HepG2 (cell line): ENCODE data around the gene RTKN2. TPM values are rescaled to one million over a fixed set of nuclear protein-coding genes. Genes with fewer than 3 reads are reported as not detected.

Source experiments
- ATAC-seq: fragments of 200-7000 bp; cut with Tn5 transposase; 3 replicates; pipeline ENCODE4 v1.9.1; 2020; ENCODE audit warnings: mild to moderate bottlenecking, moderate library complexity
- BruUV-seq: library from RNA; stranded (reverse); fragments of 400-500 nt; replicated peaks from 2 replicates; lab custom pipeline; 2021; lab: Mats Ljungman, UMichigan
- CTCF ChIA-PET: fragments of 300-600 bp; formaldehyde crosslinking; extraction: SDS; loops from one replicate; lab custom pipeline; 2021; ENCODE audit warnings: low total read pairs, inconsistent platforms, low intra/inter-chr PET ratio; lab: Yijun Ruan, JAX
- POLR2A ChIA-PET: fragments of 350-600 bp; sonication (Branson Sonifier 250); formaldehyde crosslinking; loops from one replicate; lab custom pipeline; 2020; ENCODE audit warnings: antibody characterized with exemption, inconsistent platforms; lab: Yijun Ruan, JAX
- DNase-seq: peaks from one replicate; pipeline ENCODE4 v3.0.0-alpha.2; 2015; ENCODE audit warnings: low spot score
- FAIRE-seq: peaks from 3 replicates; lab custom pipeline; 2011; peaks lifted over from hg19 to GRCh38; lab: Jason Lieb, UNC
- H2AFZ ChIP-seq: one replicate; pipeline ENCODE4 v1.6.1; 2011; ENCODE audit warnings: low read length, inconsistent platforms
- H3K27ac ChIP-seq: fragments of 300-600 bp; 3 replicates; pipeline ENCODE4 v1.8.0; 2011; ENCODE audit warnings: mixed run types, mild to moderate bottlenecking, mixed read lengths, low read length, inconsistent platforms; ENCODE audit not compliant: insufficient read depth; ENCODE audit errors: extremely low read length
- H3K27me3 ChIP-seq, 2 experiments: fragments of 200-600 bp in 1 of 2; 2 replicates in 1 of 2; 3 replicates in 1 of 2; pipeline versions ENCODE4 v1.6.0 to v1.8.0; 2011; ENCODE audit warnings: low read length in 2 of 2, mild to moderate bottlenecking in 2 of 2, moderate library complexity in 2 of 2, inconsistent platforms in 1 of 2; ENCODE audit not compliant: insufficient read depth in 2 of 2, control insufficient read depth in 1 of 2
- H3K36me3 ChIP-seq, 2 experiments: fragments of 200-600 bp in 1 of 2; replicated peaks in 1 of 2; 2 replicates in 1 of 2; 3 replicates in 1 of 2; pipeline versions ENCODE4 v1.5.1 to v1.8.0; 2011; ENCODE audit warnings: low read length in 2 of 2, inconsistent platforms in 1 of 2; ENCODE audit not compliant: insufficient read depth in 2 of 2, control insufficient read depth in 1 of 2
- H3K4me1 ChIP-seq: 2 replicates; pipeline ENCODE4 v1.5.1; 2012; ENCODE audit warnings: low read length, inconsistent platforms; ENCODE audit not compliant: insufficient read depth
- H3K4me2 ChIP-seq: 2 replicates; pipeline ENCODE4 v1.6.0; 2011; ENCODE audit warnings: low read depth, low read length, inconsistent platforms
- H3K4me3 ChIP-seq, 3 experiments: fragments of 200-600 bp in 1 of 3; sonication (generic), shearing (Covaris generic) in 1 of 3; replicated peaks in 1 of 3; 2 replicates each; pipeline ENCODE4 v1.5.1; 2011 to 2016; ENCODE audit warnings: low read length in 3 of 3, inconsistent platforms in 2 of 3, low read depth in 2 of 3, mild to moderate bottlenecking in 2 of 3, control low read depth in 1 of 3, mixed read lengths in 1 of 3; ENCODE audit not compliant: insufficient read depth in 1 of 3
- H3K79me2 ChIP-seq: one replicate; pipeline ENCODE4 v1.6.1; 2011; ENCODE audit warnings: low read length, inconsistent platforms; ENCODE audit not compliant: insufficient read depth
- H3K9ac ChIP-seq: 2 replicates; pipeline ENCODE4 v1.6.0; 2011; ENCODE audit warnings: mild to moderate bottlenecking, low read depth, low read length, inconsistent platforms; ENCODE audit not compliant: insufficient read depth
- H3K9me3 ChIP-seq: 2 replicates; pipeline ENCODE4 v1.5.1; 2012; ENCODE audit warnings: mild to moderate bottlenecking, low read length
- H4K20me1 ChIP-seq: 2 replicates; pipeline ENCODE4 v1.6.0; 2011; ENCODE audit warnings: inconsistent platforms, mild to moderate bottlenecking, low read length, moderate library complexity; ENCODE audit not compliant: insufficient read depth
- RBAK ChIP-seq: sonication (generic); formaldehyde crosslinking; IDR thresholded peaks from 2 replicates; pipeline ENCODE4 v1.5.1; 2020; ENCODE audit warnings: mild to moderate bottlenecking, missing genetic modification reagents
- STAG1 ChIP-seq: sonication (generic); formaldehyde crosslinking; IDR thresholded peaks from 2 replicates; pipeline ENCODE4 v1.4.0; 2020; ENCODE audit warnings: missing genetic modification reagents
- ZNF282 ChIP-seq: fragments of 450-650 bp; IDR thresholded peaks from 2 replicates; pipeline ENCODE4 v1.6.1; 2018; ENCODE audit not compliant: partially characterized antibody
- ZNF83 ChIP-seq: sonication (generic); formaldehyde crosslinking; IDR thresholded peaks from 2 replicates; pipeline ENCODE4 v1.4.0; 2020; ENCODE audit warnings: missing genetic modification reagents, mild to moderate bottlenecking, borderline replicate concordance
- WGBS: methylation state at CpG from one replicate; pipeline ENCODE4 v1.1.6; 2017; ENCODE audit warnings: low lambda C conversion rate; 5-methylcytosine and 5-hydroxymethylcytosine counted together
- in situ Hi-C: cut with HindIII; loops from 2 replicates; pipeline ENCODE4 v1.10.0; 2017; ENCODE audit warnings: low pct_unique_long_range_greater_than_20kb; ENCODE audit not compliant: extremely low pct_ligation_motif_present
- intact Hi-C: fragments of 100-400 bp; cut with micrococcal nuclease; formaldehyde crosslinking; loops from one replicate; pipeline ENCODE4 v1.10.0; 2022; ENCODE audit not compliant: unreplicated experiment
- polyA plus RNA-seq, 8 experiments: library from polyadenylated mRNA; depleted of rRNA in 3 of 8; stranded (reverse) in 7 of 8; unstranded in 1 of 8; fragments of >200 nt; fragmentation: Illumina TruSeq in 4 of 8; extraction: Trizol in 4 of 8; gene quantifications; 2 replicates each; pipeline versions ENCODE4 v1.2.1 to v1.2.3, GENCODE V29; 2011 to 2016; ENCODE audit warnings: low read depth in 4 of 8, missing spikeins in 1 of 8, mixed read lengths in 1 of 8; ENCODE audit not compliant: insufficient read depth in 1 of 8
- total RNA-seq, 5 experiments: library from RNA; depleted of rRNA; stranded (reverse); fragments of >200 nt; fragmentation: Illumina TruSeq; extraction: Trizol; gene quantifications; 2 replicates each; pipeline ENCODE4 v1.2.3, GENCODE V29; 2016; ENCODE audit warnings: low read depth in 1 of 5
- TF ChIP-seq, protein P1 (sequence below): IDR thresholded peaks from 2 replicates; pipeline ENCODE4 v1.6.1; 2012; ENCODE audit warnings: low read depth, low read length, improper control_type of control experiment
- TF ChIP-seq, protein P2 (sequence below): sonication (generic); formaldehyde crosslinking; IDR thresholded peaks from 2 replicates; pipeline ENCODE4 v1.4.0; 2020; ENCODE audit warnings: mild to moderate bottlenecking, missing genetic modification reagents
- TF ChIP-seq, protein P3 (sequence below): sonication (generic); formaldehyde crosslinking; IDR thresholded peaks from 2 replicates; pipeline ENCODE4 v1.4.0; 2020; ENCODE audit warnings: mild to moderate bottlenecking, missing genetic modification reagents
- TF ChIP-seq, protein P4 (sequence below): sonication (generic); formaldehyde crosslinking; IDR thresholded peaks from 2 replicates; pipeline ENCODE4 v1.5.1; 2020; ENCODE audit warnings: mild to moderate bottlenecking, missing genetic modification reagents, moderate library complexity

The RTKN2 gene
- total and polyA plus RNA-seq, 2 of the 13 experiments (the other 11 are each of a cell fraction or from before 2014, with no cell fraction given), result 2.2 to 7.0 TPM

DNA sequence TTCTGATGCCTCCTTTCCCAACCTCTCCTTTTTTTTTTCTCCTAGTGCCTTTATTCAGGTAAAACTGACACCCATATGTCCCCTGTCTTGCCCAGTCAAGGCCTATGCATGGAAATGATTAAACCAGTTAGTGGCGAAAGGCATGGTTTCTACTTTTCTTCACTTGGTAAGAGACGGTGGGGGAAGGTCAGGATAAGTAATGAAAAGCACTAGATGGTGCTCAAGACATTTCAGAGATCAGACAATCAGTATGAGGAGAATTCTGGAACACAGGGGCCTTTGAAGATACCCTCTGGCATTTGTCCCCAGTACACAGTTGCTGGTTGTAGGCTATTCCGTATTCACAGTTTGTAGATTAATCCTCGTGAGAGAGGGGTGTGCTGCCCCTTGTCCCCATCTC is 121.2 kb downstream of the RTKN2 start (continued):
- TF ChIP-seq, protein P1, sequence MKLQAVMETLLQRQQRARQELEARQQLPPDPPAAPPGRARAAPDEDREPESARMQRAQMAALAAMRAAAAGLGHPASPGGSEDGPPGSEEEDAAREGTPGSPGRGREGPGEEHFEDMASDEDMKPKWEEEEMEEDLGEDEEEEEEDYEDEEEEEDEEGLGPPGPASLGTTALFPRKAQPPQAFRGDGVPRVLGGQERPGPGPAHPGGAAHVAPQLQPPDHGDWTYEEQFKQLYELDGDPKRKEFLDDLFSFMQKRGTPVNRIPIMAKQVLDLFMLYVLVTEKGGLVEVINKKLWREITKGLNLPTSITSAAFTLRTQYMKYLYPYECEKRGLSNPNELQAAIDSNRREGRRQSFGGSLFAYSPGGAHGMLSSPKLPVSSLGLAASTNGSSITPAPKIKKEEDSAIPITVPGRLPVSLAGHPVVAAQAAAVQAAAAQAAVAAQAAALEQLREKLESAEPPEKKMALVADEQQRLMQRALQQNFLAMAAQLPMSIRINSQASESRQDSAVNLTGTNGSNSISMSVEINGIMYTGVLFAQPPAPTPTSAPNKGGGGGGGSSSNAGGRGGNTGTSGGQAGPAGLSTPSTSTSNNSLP, result no peak
- no peak for TF ChIP-seq ZNF83 (CRISPR knock-in tag)
- no peak for TF ChIP-seq ZNF282
- TF ChIP-seq, protein P2, sequence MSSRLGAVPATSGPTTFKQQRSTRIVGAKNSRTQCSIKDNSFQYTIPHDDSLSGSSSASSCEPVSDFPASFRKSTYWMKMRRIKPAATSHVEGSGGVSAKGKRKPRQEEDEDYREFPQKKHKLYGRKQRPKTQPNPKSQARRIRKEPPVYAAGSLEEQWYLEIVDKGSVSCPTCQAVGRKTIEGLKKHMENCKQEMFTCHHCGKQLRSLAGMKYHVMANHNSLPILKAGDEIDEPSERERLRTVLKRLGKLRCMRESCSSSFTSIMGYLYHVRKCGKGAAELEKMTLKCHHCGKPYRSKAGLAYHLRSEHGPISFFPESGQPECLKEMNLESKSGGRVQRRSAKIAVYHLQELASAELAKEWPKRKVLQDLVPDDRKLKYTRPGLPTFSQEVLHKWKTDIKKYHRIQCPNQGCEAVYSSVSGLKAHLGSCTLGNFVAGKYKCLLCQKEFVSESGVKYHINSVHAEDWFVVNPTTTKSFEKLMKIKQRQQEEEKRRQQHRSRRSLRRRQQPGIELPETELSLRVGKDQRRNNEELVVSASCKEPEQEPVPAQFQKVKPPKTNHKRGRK (CRISPR knock-in tag), result no peak
- TF ChIP-seq, protein P3, sequence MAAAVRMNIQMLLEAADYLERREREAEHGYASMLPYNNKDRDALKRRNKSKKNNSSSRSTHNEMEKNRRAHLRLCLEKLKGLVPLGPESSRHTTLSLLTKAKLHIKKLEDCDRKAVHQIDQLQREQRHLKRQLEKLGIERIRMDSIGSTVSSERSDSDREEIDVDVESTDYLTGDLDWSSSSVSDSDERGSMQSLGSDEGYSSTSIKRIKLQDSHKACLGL (CRISPR knock-in tag), result no peak
- no peak for TF ChIP-seq RBAK (CRISPR knock-in tag)

DNA sequence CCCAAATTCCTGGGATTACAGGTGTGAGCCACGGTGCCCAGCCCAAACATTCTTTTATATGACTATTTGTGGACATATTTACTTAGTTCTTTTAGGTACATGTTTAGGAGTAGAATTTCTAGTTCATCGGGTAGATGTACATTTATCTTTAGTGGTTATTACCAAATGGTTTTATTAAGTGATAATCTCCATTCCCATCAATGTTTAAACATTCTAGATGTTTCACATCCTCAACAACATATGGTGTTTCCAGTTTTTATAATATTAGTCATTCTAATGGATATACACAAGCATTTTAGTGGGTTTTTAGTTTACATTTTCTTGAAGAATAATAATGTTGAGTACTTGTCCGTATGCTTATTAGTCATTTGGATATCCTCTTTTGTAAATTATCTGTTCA is 131.7 kb downstream of the RTKN2 start:
- in situ Hi-C loops, result no loop called here
- intact Hi-C loops, result no loop called here
- H3K4me2 ChIP-seq, result no peak overlapping the region
- no TSS peak for BruUV-seq
- ATAC-seq (no peak), DNase-seq (no peak), FAIRE-seq (no peak)
- ChIA-PET CTCF (no interaction called here), POLR2A (interaction anchor here (0.6 kb wide), 1 partner anchor 42 kb away, joined by 3 read pairs; no protein-coding TSS in a partner anchor)
- no peak overlapping the region for H3K4me3 ChIP-seq
- H3K9me3 ChIP-seq, result no peaks in the 10 kb centered on the region
- H2AFZ ChIP-seq, result no peak overlapping the region
- H3K4me1 ChIP-seq, result no peaks in the 10 kb centered on the region
- no peaks in the 10 kb centered on the region; a peak in 1 of 5 replicates for H3K27me3 ChIP-seq
- H3K27ac ChIP-seq, result no peak overlapping the region
- 63% methylated on average over 3 of the region's 3 CpGs for WGBS
- no peaks in the 10 kb centered on the region for H3K79me2 ChIP-seq
- H3K36me3 ChIP-seq, result no peaks in the 10 kb centered on the region
- H4K20me1 ChIP-seq, result no peaks in the 10 kb centered on the region
- no peak for TF ChIP-seq STAG1 (CRISPR knock-in tag)
- TF ChIP-seq, protein P4, sequence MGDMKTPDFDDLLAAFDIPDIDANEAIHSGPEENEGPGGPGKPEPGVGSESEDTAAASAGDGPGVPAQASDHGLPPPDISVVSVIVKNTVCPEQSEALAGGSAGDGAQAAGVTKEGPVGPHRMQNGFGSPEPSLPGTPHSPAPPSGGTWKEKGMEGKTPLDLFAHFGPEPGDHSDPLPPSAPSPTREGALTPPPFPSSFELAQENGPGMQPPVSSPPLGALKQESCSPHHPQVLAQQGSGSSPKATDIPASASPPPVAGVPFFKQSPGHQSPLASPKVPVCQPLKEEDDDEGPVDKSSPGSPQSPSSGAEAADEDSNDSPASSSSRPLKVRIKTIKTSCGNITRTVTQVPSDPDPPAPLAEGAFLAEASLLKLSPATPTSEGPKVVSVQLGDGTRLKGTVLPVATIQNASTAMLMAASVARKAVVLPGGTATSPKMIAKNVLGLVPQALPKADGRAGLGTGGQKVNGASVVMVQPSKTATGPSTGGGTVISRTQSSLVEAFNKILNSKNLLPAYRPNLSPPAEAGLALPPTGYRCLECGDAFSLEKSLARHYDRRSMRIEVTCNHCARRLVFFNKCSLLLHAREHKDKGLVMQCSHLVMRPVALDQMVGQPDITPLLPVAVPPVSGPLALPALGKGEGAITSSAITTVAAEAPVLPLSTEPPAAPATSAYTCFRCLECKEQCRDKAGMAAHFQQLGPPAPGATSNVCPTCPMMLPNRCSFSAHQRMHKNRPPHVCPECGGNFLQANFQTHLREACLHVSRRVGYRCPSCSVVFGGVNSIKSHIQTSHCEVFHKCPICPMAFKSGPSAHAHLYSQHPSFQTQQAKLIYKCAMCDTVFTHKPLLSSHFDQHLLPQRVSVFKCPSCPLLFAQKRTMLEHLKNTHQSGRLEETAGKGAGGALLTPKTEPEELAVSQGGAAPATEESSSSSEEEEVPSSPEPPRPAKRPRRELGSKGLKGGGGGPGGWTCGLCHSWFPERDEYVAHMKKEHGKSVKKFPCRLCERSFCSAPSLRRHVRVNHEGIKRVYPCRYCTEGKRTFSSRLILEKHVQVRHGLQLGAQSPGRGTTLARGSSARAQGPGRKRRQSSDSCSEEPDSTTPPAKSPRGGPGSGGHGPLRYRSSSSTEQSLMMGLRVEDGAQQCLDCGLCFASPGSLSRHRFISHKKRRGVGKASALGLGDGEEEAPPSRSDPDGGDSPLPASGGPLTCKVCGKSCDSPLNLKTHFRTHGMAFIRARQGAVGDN (CRISPR knock-in tag), result no peak
- H3K9ac ChIP-seq, result no peak overlapping the region
